Stimulated activated CD4-positive, alpha-beta T cell treated with anti-CD3 and anti-CD28 coated beads, Interleukin-2, amount 100 ng/mL, for 4 hours (primary cell): ENCODE measurements around the gene GRK2.
A peak's percentile ranks its signal among the peaks of the same experiment; 100 is the strongest.
"Not testable (repeated sequence)": the region's sequence is repeated elsewhere in the genome, so short reads cannot be mapped to it uniquely, and the experiment has no call there.

Experiments used
- DNase-seq: peaks from one replicate; pipeline ENCODE4 v3.0.0-alpha.2; 2020; ENCODE audit warnings: low read depth

The GRK2 gene

GRCh38 chr11:67266449-67267187 is at the start of gene GRK2:
Gene GRK2 (plus strand): TSS chr11:67266473. CDS start chr11:67266700, 227 bp downstream.
- no peak for DNase-seq

GRCh38 chr11:67227726-67228125 is 38.5 kb upstream of the GRK2 start:
- DNase-seq = no peak

- DNase-seq = no peak
Measured at GRCh38 chr11:67230406-67230805, 35.9 kb upstream of the GRK2 start.

- no peak for DNase-seq
Measured at GRCh38 chr11:67230886-67231285, 35.4 kb upstream of the GRK2 start.

- DNase-seq = no peak
Measured at GRCh38 chr11:67233584-67234190, 32.6 kb upstream of the GRK2 start.

GRCh38 chr11:67234571-67234970 is 31.7 kb upstream of the GRK2 start:
- DNase-seq = not testable (repeated sequence)

- no peak for DNase-seq
Measured at GRCh38 chr11:67237574-67237973, 28.7 kb upstream of the GRK2 start.

- no peak for DNase-seq
Measured at GRCh38 chr11:67238894-67239782, 27.1 kb upstream of the GRK2 start.

- peak; percentile 96 for DNase-seq
Measured at GRCh38 chr11:67239783-67240575, 26.3 kb upstream of the GRK2 start.

- DNase-seq = peak; percentile 54
Measured at GRCh38 chr11:67240576-67241389, 25.5 kb upstream of the GRK2 start.

- no peak for DNase-seq
Measured at GRCh38 chr11:67242548-67242947, 23.7 kb upstream of the GRK2 start.

GRCh38 chr11:67243051-67243450 is 23.2 kb upstream of the GRK2 start:
- DNase-seq = no peak

GRCh38 chr11:67245046-67245445 is 21.2 kb upstream of the GRK2 start:
- no peak for DNase-seq

- no peak for DNase-seq
Measured at GRCh38 chr11:67247946-67248550, 18.2 kb upstream of the GRK2 start.

- DNase-seq = no peak
Measured at GRCh38 chr11:67248653-67249052, 17.6 kb upstream of the GRK2 start.

- DNase-seq = no peak
Measured at GRCh38 chr11:67250059-67251043, 15.9 kb upstream of the GRK2 start.

- DNase-seq = no peak
Measured at GRCh38 chr11:67251841-67252240, 14.4 kb upstream of the GRK2 start.

GRCh38 chr11:67252831-67253239 is 13.4 kb upstream of the GRK2 start:
- DNase-seq = no peak

GRCh38 chr11:67253872-67254624 is 12.2 kb upstream of the GRK2 start:
- DNase-seq = no peak
